ENCODE measurements around the gene LIMS1. TPM values are rescaled to one million over a fixed set of nuclear protein-coding genes. Genes with fewer than 3 reads are reported as not detected.

LIMS1 gene
- total and polyA plus RNA-seq, 2 of the 13 experiments (the other 11 are each of a cell fraction or from before 2014, with no cell fraction given) = 38.3 to 49.6 TPM

DNA sequence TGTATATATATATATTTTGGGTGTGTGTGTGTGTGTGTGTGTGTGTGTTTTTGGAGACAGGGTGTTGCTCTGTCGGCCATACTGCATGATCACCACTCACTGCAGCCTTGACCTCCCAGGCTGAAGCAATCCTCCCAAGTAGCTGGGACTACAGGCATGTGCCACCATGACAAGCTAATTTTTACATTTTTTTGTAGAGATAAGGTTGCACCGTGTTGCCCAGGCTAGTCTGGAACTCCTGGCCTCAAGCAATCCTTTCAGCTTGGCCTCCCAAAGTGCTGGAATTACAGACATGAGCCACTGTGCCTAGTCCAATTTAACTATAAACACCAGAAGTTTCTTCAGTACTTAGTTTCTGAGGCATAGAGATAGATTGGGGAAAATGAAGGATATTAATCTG is 18.3 kb downstream of the LIMS1 start:
- H3K4me3 ChIP-seq (replicated peaks in 1 of 3; ENCODE audit: insufficient read depth in 1 of 3, low read depth in 2 of 3, low read length in 3 of 3) = no peak overlapping the region
- 92% methylated on average over 2 of the region's 2 CpGs for WGBS (ENCODE audit: low lambda C conversion rate)
- H3K36me3 ChIP-seq (replicated peaks in 1 of 2; ENCODE audit: control insufficient read depth in 1 of 2, insufficient read depth in 2 of 2, low read length in 2 of 2) = no peaks in the 10 kb centered on the region
- H3K27ac ChIP-seq (ENCODE audit: extremely low read length, insufficient read depth, low read length) = peak overlapping the region; percentile 11
- H3K27me3 ChIP-seq (ENCODE audit: control insufficient read depth in 1 of 2, insufficient read depth in 2 of 2, low read length in 2 of 2) = no peaks in the 10 kb centered on the region
- POLR2A ChIA-PET = no interaction called here
- intact Hi-C loops (cut with micrococcal nuclease; ENCODE audit: unreplicated experiment) = no loop called here
- H3K9ac ChIP-seq (ENCODE audit: insufficient read depth, low read depth, low read length) = no peak overlapping the region
- ATAC-seq (no peak), DNase-seq (ENCODE audit: low spot score) (no peak), FAIRE-seq (no peak)
- peaks cover 77% of the 10 kb centered on the region for H3K79me2 ChIP-seq (ENCODE audit: insufficient read depth, low read length)
- no TSS peak for BruUV-seq (replicated peaks)
- H2AFZ ChIP-seq (ENCODE audit: low read length) = no peak overlapping the region
- in situ Hi-C loops (cut with HindIII; ENCODE audit: extremely low pct_ligation_motif_present, low pct_unique_long_range_greater_than_20kb) = no loop called here
- H3K4me1 ChIP-seq (ENCODE audit: insufficient read depth, low read length) = peaks cover 18% of the 10 kb centered on the region
- H3K4me2 ChIP-seq (ENCODE audit: low read depth, low read length) = no peak overlapping the region
- H4K20me1 ChIP-seq (ENCODE audit: insufficient read depth, low read length) = peaks cover 12% of the 10 kb centered on the region
- H3K9me3 ChIP-seq (ENCODE audit: low read length) = no peaks in the 10 kb centered on the region
- CTCF ChIA-PET (ENCODE audit: low intra/inter-chr PET ratio, low total read pairs) = no interaction called here
- TF ChIP-seq ZNF670 (CRISPR knock-in tag; IDR thresholded peaks at IDR 0.05; ENCODE audit: borderline replicate concordance) (no peak), ZNF225 (CRISPR knock-in tag; IDR thresholded peaks at IDR 0.05) (no peak)

DNA sequence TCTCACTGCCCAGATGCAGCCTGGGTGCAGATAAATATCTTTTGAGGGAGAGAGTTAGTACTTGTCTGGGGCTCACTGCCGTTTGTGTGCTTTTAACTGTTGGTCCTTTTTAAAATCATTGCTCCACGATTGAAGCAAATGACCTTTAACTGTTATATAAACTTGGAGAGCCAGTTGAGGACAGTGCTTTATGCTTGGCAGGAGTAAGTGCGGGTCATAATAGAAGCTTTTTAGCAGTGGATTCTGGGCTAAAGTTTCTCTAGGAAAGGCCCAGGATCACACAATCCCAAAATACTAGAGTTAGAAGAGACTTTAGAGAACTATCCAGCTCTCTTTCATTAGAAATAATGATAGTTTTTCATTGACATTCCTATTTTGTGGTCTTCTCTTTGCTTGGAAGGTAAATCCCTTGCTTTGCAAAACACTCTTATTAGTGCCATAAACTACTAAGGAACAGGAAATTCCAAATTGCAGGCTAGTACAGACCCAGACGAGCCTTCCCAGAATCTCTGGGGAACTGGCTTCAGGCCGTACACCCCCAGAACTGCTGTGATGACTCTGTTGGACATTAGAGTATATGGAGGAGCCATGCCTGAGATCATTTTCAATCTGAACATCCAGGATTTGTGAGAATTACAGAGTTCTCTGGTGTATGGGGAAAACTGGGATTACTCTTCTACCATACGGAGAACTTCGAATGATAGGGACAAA is 19.1 kb downstream of the LIMS1 start:
- no peaks in the 10 kb centered on the region for H3K36me3 ChIP-seq (replicated peaks in 1 of 2; ENCODE audit: control insufficient read depth in 1 of 2, insufficient read depth in 2 of 2, low read length in 2 of 2)
- no peak overlapping the region for H3K4me3 ChIP-seq (replicated peaks in 1 of 3; ENCODE audit: insufficient read depth in 1 of 3, low read depth in 2 of 3, low read length in 3 of 3)
- H3K9me3 ChIP-seq (ENCODE audit: low read length) = no peaks in the 10 kb centered on the region
- no peak overlapping the region for H3K4me2 ChIP-seq (ENCODE audit: low read depth, low read length)
- no TSS peak for BruUV-seq (replicated peaks)
- no peaks in the 10 kb centered on the region for H3K27me3 ChIP-seq (ENCODE audit: control insufficient read depth in 1 of 2, insufficient read depth in 2 of 2, low read length in 2 of 2)
- ChIA-PET CTCF (ENCODE audit: low intra/inter-chr PET ratio, low total read pairs) (no interaction called here), POLR2A (no interaction called here)
- H3K4me1 ChIP-seq (ENCODE audit: insufficient read depth, low read length) = peaks cover 18% of the 10 kb centered on the region
- TF ChIP-seq ZNF431 (CRISPR knock-in tag; IDR thresholded peaks at IDR 0.05; ENCODE audit: borderline replicate concordance, low read depth) (no peak), RELA (CRISPR knock-in tag; IDR thresholded peaks at IDR 0.05) (no peak), HNRNPH1 (optimal IDR thresholded peaks at IDR 0.05; ENCODE audit: low read depth, low read length) (no peak), ZNF256 (CRISPR knock-in tag; conservative IDR thresholded peaks at IDR 0.05) (no peak), RBM39 (IDR thresholded peaks at IDR 0.05; ENCODE audit: low read depth, low read length, poor library complexity, severe bottlenecking) (no peak), FOXA1 (IDR thresholded peaks at IDR 0.05) (no peak), FOXA1 (CRISPR knock-in tag; IDR thresholded peaks at IDR 0.05) (no peak)
- TF ChIP-seq, protein P1, sequence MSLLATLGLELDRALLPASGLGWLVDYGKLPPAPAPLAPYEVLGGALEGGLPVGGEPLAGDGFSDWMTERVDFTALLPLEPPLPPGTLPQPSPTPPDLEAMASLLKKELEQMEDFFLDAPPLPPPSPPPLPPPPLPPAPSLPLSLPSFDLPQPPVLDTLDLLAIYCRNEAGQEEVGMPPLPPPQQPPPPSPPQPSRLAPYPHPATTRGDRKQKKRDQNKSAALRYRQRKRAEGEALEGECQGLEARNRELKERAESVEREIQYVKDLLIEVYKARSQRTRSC (CRISPR knock-in tag; IDR thresholded peaks at IDR 0.05; ENCODE audit: low read depth) = no peak
- peaks cover 77% of the 10 kb centered on the region for H3K79me2 ChIP-seq (ENCODE audit: insufficient read depth, low read length)
- H3K27ac ChIP-seq (ENCODE audit: extremely low read length, insufficient read depth, low read length) = no peak overlapping the region
- H3K9ac ChIP-seq (ENCODE audit: insufficient read depth, low read depth, low read length) = no peak overlapping the region
- ATAC-seq = peak; percentile 23; the same call in 2 of the 3 replicates
- H2AFZ ChIP-seq (ENCODE audit: low read length) = no peak overlapping the region
- in situ Hi-C loops (cut with HindIII; ENCODE audit: extremely low pct_ligation_motif_present, low pct_unique_long_range_greater_than_20kb) = no loop called here
- DNase-seq (ENCODE audit: low spot score) = no peak
- 86% methylated on average over 7 of the region's 7 CpGs for WGBS (ENCODE audit: low lambda C conversion rate)
- peaks cover 8% of the 10 kb centered on the region for H4K20me1 ChIP-seq (ENCODE audit: insufficient read depth, low read length)
- no peak for FAIRE-seq
- intact Hi-C loops (cut with micrococcal nuclease; ENCODE audit: unreplicated experiment) = no loop called here
